ES-I3 (cell line): Measurements from ENCODE around the gene CARD11.

ENCODE experiments used
- H3K36me3 ChIP-seq: 2 replicates; pipeline ENCODE4 v1.6.1; 2013; ENCODE audit warnings: mild to moderate bottlenecking, low read length, control low read depth, moderate library complexity; ENCODE audit not compliant: insufficient read depth
- H3K4me1 ChIP-seq: 2 replicates; pipeline ENCODE4 v1.6.1; 2013; ENCODE audit warnings: mild to moderate bottlenecking, control low read depth, low read length; ENCODE audit not compliant: insufficient read depth
- H3K9ac ChIP-seq: 2 replicates; pipeline ENCODE4 v1.6.1; 2013; ENCODE audit warnings: low read depth, mild to moderate bottlenecking, low read length, moderate library complexity
- H3K9me3 ChIP-seq: 2 replicates; pipeline ENCODE4 v1.6.1; 2013; ENCODE audit warnings: mild to moderate bottlenecking, low read length, moderate library complexity; ENCODE audit not compliant: control insufficient read depth, insufficient read depth

CARD11 gene

DNA sequence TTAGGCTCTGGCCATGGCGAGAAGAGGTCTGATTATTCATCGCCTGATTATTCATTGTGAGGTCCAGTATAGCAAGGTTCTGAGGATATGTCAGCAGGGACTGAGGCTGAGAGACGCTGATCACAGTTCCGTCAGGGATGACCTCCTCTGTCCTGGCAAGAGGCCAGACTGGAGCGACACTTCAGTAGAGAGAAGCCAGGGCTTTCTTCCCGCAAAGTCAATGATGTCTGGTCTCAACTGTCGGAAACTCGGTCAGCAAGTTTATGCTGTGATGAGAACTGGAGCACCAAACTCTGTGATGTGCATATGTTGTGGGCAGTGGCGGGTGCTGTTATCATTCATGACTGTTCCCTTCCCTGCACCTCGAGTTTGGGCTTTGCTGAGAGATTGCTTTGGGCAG, 170.5 kb downstream of the CARD11 start:
- no peaks in the 10 kb centered on the region for H3K9me3 ChIP-seq
- H3K9ac ChIP-seq = no peak overlapping the region
- peaks cover 18% of the 10 kb centered on the region for H3K4me1 ChIP-seq
- no peaks in the 10 kb centered on the region for H3K36me3 ChIP-seq

DNA sequence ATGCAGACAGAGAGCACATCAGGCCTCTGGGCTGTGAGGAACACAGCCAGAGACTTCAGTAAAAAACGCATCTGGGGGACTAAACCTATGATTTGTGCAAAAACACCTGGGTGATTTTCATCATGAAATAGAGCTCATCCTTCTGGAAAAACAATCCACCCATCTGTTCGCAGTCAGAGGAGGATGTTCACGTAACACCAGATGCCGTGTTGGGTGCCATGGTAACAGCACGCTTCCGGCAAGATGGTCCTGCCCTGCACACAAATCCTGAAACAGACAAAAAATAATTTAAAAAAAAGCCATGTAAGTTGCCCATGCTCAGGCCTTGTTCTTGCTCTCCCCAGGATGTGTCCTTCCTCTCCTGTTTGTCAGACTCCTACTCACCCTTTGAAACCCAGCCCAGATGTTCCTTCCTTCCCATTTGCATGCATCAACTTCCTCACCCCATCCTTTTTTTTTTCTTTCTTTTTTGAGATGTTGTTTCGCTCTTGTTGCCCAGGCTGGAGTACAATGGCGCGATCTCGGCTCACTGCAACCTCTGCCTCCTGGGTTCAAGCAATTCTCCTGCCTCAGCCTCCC, 171.3 kb downstream of the CARD11 start:
- Histone ChIP-seq H3K9ac (no peak overlapping the region), H3K9me3 (no peaks in the 10 kb centered on the region), H3K4me1 (peaks cover 18% of the 10 kb centered on the region), H3K36me3 (no peaks in the 10 kb centered on the region)

DNA sequence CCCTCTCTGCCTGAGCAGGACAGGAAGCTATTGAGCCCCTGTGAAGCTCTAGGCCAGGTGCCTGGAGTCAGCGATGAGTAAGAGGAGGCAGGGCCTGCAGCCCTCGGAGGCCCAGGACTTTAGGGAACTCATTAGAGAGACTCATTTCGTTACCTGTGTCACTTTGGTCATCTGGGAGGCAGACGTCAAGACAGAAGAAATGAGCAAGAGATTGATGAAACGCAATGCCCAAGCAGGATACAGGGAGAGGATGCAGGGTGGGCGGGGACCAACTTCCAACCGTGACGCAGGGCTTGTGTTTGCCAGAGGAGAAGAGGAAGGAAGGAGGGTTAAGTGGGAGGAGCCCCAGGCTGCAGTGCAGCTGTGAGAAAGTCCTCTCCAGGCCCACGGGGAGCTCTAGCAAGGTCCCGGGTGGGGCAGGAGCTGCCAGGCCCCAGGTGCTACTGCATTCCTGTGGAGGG, 173.2 kb downstream of the CARD11 start:
- H3K9me3 ChIP-seq = no peaks in the 10 kb centered on the region
- H3K4me1 ChIP-seq = peaks cover 12% of the 10 kb centered on the region
- no peak overlapping the region for H3K9ac ChIP-seq
- no peaks in the 10 kb centered on the region for H3K36me3 ChIP-seq

DNA sequence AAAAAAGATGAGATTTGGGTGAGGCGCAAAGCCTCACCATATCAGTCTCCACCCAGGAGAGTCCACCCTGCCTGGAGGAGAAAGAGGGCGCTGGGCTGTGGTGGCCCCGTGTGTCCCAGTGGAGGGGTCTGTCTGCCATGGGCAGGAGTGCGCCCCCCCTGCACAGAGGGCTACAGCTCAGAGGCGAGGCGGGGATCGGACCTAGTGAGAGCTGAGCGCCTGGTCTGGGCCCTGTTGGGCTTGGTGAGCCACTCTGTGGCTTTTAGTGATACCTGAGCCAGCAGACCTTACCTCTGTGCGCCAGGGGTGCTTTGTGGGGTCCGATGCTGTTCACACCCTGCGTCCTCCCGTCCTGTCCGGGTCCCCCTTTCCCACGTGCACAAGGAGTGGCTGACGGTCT, 173.7 kb downstream of the CARD11 start:
- H3K9me3 ChIP-seq = no peaks in the 10 kb centered on the region
- no peaks in the 10 kb centered on the region for H3K36me3 ChIP-seq
- H3K4me1 ChIP-seq = peaks cover 12% of the 10 kb centered on the region
- H3K9ac ChIP-seq = no peak overlapping the region

- H3K4me1 ChIP-seq = peaks cover 19% of the 10 kb centered on the region; the same call in 1 of the 2 replicates
- H3K36me3 ChIP-seq = no peaks in the 10 kb centered on the region
- H3K9me3 ChIP-seq = no peaks in the 10 kb centered on the region
- no peak overlapping the region for H3K9ac ChIP-seq
Measured at GRCh38 chr7:2866601-2867000, 177.1 kb downstream of the CARD11 start.

DNA sequence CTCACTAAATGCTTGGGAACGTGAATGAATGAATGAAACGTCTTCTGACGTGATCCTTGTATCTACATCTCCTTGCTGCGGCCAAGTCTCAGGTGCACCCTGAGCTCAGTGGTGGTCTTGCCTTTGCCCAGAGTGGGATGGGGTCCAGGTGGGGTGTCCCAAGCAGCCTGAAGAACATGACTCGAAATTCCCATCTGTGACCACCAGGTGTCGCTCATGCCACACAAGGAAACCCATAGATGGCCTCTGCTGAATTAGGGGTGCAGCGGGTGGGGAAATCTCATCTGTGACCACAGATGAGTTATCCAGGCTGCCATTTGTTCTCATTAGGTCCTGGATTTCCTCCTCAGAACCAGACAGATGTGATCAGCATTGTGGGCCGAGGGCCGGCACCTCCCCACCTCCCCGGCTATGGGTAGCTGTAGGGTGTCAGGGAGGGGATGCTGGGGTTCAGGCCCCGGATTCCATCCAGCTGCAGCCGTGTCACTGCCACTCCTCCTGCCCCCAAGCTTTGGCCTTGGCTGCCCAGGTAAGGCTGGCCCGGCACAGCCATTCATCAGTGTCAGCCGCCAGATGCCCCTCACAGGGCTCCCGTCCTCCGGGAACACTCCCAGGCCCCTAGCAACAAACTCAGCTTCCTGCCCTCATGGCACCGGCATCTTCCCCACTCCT, 178.5 kb downstream of the CARD11 start:
- peaks cover 15% of the 10 kb centered on the region; the same call in 1 of the 2 replicates for H3K4me1 ChIP-seq
- no peaks in the 10 kb centered on the region for H3K9me3 ChIP-seq
- H3K36me3 ChIP-seq = no peaks in the 10 kb centered on the region
- no peak overlapping the region for H3K9ac ChIP-seq

GRCh38 chr7:2864204-2864985, 179.3 kb downstream of the CARD11 start:
- H3K9ac ChIP-seq = no peak overlapping the region
- peaks cover 14% of the 10 kb centered on the region; the same call in 1 of the 2 replicates for H3K4me1 ChIP-seq
- H3K36me3 ChIP-seq = no peaks in the 10 kb centered on the region
- H3K9me3 ChIP-seq = no peaks in the 10 kb centered on the region

- H3K4me1 ChIP-seq = peaks cover 14% of the 10 kb centered on the region; the same call in 1 of the 2 replicates
- H3K9me3 ChIP-seq = no peaks in the 10 kb centered on the region
- H3K36me3 ChIP-seq = no peaks in the 10 kb centered on the region
- H3K9ac ChIP-seq = peak overlapping the region; percentile 19; the same call in 1 of the 2 replicates
Measured at GRCh38 chr7:2863461-2864066, 180.1 kb downstream of the CARD11 start.

GRCh38 chr7:2862831-2863361, 180.8 kb downstream of the CARD11 start:
- H3K9ac ChIP-seq = no peak overlapping the region
- peaks cover 14% of the 10 kb centered on the region; the same call in 1 of the 2 replicates for H3K4me1 ChIP-seq
- no peaks in the 10 kb centered on the region for H3K36me3 ChIP-seq

DNA sequence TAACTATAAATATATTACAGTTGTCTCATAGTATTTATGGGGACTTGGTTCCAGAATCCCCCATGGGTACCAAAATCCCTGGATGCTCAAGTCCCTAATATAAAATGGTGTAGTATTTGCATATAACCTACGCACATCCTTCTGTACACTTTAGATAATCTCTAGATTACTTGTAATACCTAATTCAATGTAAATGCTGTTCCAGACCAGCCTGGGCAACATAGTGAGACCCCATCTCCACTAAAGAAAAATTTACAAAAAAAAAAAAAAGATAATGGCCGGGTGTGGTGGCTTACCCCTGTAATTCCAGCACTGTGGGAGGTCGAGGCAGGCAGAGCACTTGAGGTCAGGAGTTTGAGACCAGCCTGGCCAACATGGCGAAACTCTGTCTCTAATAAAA, 182.2 kb downstream of the CARD11 start:
- H3K9me3 ChIP-seq = no peaks in the 10 kb centered on the region
- H3K9ac ChIP-seq = no peak overlapping the region
- H3K36me3 ChIP-seq = no peaks in the 10 kb centered on the region
- peaks cover 14% of the 10 kb centered on the region; the same call in 1 of the 2 replicates for H3K4me1 ChIP-seq

More at GRCh38 chr7:2862831-2863361, 180.8 kb downstream of the CARD11 start:
- no peaks in the 10 kb centered on the region for H3K9me3 ChIP-seq

DNA sequence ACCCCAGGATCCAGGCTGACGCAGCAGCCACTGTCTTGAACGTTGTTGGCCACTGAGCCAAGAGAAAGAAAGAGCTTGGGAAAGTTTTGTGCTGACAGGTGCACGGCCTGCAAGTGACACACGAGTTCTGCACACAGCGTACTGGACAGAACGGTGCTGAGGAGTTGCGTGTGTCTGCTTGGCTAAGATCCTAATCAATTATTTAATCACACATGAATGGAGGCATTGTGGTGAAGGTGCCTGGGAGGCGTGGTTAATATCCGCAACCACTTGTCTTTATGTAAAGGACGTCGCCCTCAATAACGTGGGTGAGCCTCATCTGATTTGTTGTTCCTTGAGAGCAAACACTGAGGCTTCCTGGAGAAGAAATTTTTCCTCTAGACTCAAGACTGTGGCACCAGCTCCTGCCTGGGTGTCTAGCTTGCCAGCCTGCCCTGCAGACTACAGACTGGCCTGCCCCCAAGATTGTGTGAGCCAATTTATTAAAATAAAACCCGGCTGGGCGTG, 183.0 kb downstream of the CARD11 start:
- no peak overlapping the region; the same call in 1 of the 2 replicates for H3K9ac ChIP-seq
- no peaks in the 10 kb centered on the region for H3K9me3 ChIP-seq
- H3K4me1 ChIP-seq = peaks cover 14% of the 10 kb centered on the region; the same call in 1 of the 2 replicates
- no peaks in the 10 kb centered on the region for H3K36me3 ChIP-seq

- no peak overlapping the region for H3K9ac ChIP-seq
- H3K4me1 ChIP-seq = peaks cover 14% of the 10 kb centered on the region; the same call in 1 of the 2 replicates
- H3K9me3 ChIP-seq = no peaks in the 10 kb centered on the region
- no peaks in the 10 kb centered on the region for H3K36me3 ChIP-seq
Measured at GRCh38 chr7:2859952-2860351, 183.7 kb downstream of the CARD11 start.

- Histone ChIP-seq H3K36me3 (no peaks in the 10 kb centered on the region), H3K4me1 (peaks cover 8% of the 10 kb centered on the region; the same call in 1 of the 2 replicates), H3K9ac (no peak overlapping the region), H3K9me3 (no peaks in the 10 kb centered on the region)
Measured at GRCh38 chr7:2858621-2859020, 185.0 kb downstream of the CARD11 start.
